Hepatocyte (in vitro differentiated cells): Measurements from ENCODE around the gene SETD5. TPM values are rescaled to one million over a fixed set of nuclear protein-coding genes. Genes with fewer than 3 reads are reported as not detected.
A peak's percentile ranks its signal among the peaks of the same experiment; 100 is the strongest.

ENCODE experiments used
- DNase-seq: peaks from one replicate; pipeline ENCODE4 v3.0.0-alpha.2; 2016; ENCODE audit warnings: low spot score
- H2AFZ ChIP-seq: fragments of 200-600 bp; sonication (generic); 2 replicates; pipeline ENCODE4 v1.6.0; 2016; ENCODE audit warnings: antibody characterized with exemption, mild to moderate bottlenecking
- H3K27ac ChIP-seq: fragments of 200-600 bp; sonication (generic); 2 replicates; pipeline ENCODE4 v1.5.1; 2016; ENCODE audit warnings: mild to moderate bottlenecking
- H3K27me3 ChIP-seq: fragments of 200-600 bp; sonication (generic); 2 replicates; pipeline ENCODE4 v1.6.1; 2016
- H3K36me3 ChIP-seq: fragments of 200-600 bp; sonication (generic); replicated peaks from 2 replicates; pipeline ENCODE4 v1.5.1; 2016; ENCODE audit warnings: low read depth; ENCODE audit not compliant: insufficient read depth
- H3K4me1 ChIP-seq: fragments of 200-600 bp; sonication (generic); 2 replicates; pipeline ENCODE4 v1.5.1; 2016; ENCODE audit warnings: mild to moderate bottlenecking, moderate library complexity; ENCODE audit not compliant: insufficient read depth
- H3K4me2 ChIP-seq: fragments of 200-600 bp; sonication (generic); 2 replicates; pipeline ENCODE4 v1.6.0; 2016
- H3K4me3 ChIP-seq: fragments of 200-600 bp; sonication (generic); 2 replicates; pipeline ENCODE4 v1.5.1; 2016; ENCODE audit warnings: mild to moderate bottlenecking
- H3K79me2 ChIP-seq: fragments of 200-600 bp; sonication (generic); 2 replicates; pipeline ENCODE4 v1.6.0; 2017; ENCODE audit warnings: mild to moderate bottlenecking
- H3K9me2 ChIP-seq: fragments of 200-600 bp; sonication (generic); replicated peaks from 2 replicates; pipeline ENCODE4 v1.6.0; 2017; ENCODE audit warnings: mild to moderate bottlenecking; ENCODE audit not compliant: insufficient read depth
- H3K9me3 ChIP-seq: fragments of 200-600 bp; sonication (generic); 2 replicates; pipeline ENCODE4 v1.5.1; 2016; ENCODE audit warnings: low read depth, mild to moderate bottlenecking
- H4K20me1 ChIP-seq: fragments of 200-600 bp; sonication (generic); 2 replicates; pipeline ENCODE4 v1.6.0; 2016; ENCODE audit warnings: mild to moderate bottlenecking; ENCODE audit not compliant: insufficient read depth, poor library complexity, severe bottlenecking
- EZH2 ChIP-seq: fragments of 200-600 bp; sonication (generic); IDR thresholded peaks from 2 replicates; pipeline ENCODE4 v1.6.1; 2016; ENCODE audit warnings: antibody characterized with exemption, mild to moderate bottlenecking, borderline replicate concordance
- EZH2phosphoT487 ChIP-seq: fragments of 200-600 bp; sonication (generic); IDR thresholded peaks from one replicate; pipeline ENCODE4 v1.6.1; 2018; ENCODE audit warnings: antibody characterized with exemption, mild to moderate bottlenecking, low read depth, moderate library complexity; ENCODE audit not compliant: unreplicated experiment, severe bottlenecking
- WGBS: methylation state at CpG from one replicate; pipeline ENCODE4 v1.1.6; 2016; ENCODE audit warnings: low lambda C conversion rate; ENCODE audit errors: missing lambda C conversion rate; 5-methylcytosine and 5-hydroxymethylcytosine counted together
- polyA plus RNA-seq: library from polyadenylated mRNA; unstranded; fragments of >200 nt; fragmentation: Nextera tagmentation; extraction: Ambion mirVana; gene quantifications from 2 replicates; pipeline ENCODE4 v1.2.1, GENCODE V29; 2016
- total RNA-seq: library from RNA; depleted of rRNA; stranded (reverse); fragments of >200 nt; gene quantifications from 2 replicates; pipeline ENCODE4 v1.2.3, GENCODE V29; 2014
- TF ChIP-seq, protein P1 (sequence below): fragments of 200-600 bp; sonication (generic); IDR thresholded peaks from 2 replicates; pipeline ENCODE4 v1.5.1; 2016; ENCODE audit warnings: antibody characterized with exemption, mild to moderate bottlenecking; ENCODE audit not compliant: poor library complexity

SETD5 gene
- total and polyA plus RNA-seq, 2 experiments from 2014 or later, result 75.2 to 110 TPM

DNA sequence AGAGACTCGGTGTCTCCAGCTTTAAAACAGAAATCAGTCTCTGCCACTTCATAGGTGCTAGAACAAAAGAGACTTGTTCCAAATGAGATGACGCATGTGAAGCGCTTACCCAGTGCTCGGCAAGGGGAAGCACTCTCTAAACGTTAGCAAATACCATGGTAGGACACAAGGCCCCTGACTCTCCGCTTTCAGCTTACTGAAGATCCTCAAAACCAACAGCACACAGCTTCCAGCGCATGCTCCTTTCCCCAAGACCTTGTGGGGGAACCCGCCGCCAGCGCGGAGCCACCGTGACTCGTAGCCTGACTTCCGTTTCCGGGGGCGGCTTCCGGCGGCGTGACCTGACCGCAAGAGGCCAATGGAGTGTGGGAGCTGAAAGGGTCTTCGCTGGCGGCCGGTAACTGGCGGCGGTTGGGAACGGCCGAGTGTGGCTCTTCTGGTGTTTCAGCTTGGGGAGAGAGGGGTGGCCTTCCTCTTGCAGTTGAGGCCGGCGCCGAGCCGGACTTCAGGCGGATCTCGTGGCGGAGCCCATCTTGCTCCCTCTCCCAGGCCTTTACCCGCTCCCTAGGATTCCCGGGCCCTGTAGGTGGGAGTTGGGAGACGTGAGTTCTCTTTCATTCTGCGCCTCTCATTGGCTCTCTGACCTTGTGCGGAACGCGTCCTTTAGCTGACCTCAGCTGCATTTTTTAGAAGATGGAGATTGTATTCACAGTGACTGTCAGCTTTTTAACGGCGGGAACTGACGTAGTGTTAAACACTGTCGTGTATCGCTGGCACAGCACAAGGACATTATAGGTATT is 34.5 kb upstream of the SETD5 start, which contains the start of gene THUMPD3:
Gene THUMPD3 (plus strand): TSS at position 324 of the 800 bp plus-strand sequence. CDS start 2,015 bp downstream, outside the sequence.
- Histone ChIP-seq H3K36me3 (no peaks in the 10 kb centered on the region), H3K27ac (peak within 1 kb of the TSS; percentile 97), H4K20me1 (no peaks in the 10 kb centered on the region), H2AFZ (peak within 1 kb of the TSS; percentile 69), H3K4me1 (peaks cover 12% of the 10 kb centered on the region), H3K27me3 (no peaks in the 10 kb centered on the region), H3K79me2 (peaks cover 9% of the 10 kb centered on the region), H3K9me2 (no peaks in the 10 kb centered on the region), H3K9me3 (no peaks in the 10 kb centered on the region), H3K4me3 (peak within 1 kb of the TSS; percentile 46), H3K4me2 (peak within 1 kb of the TSS; percentile 79)
- no peak for TF ChIP-seq EZH2phosphoT487
- TF ChIP-seq, protein P1, sequence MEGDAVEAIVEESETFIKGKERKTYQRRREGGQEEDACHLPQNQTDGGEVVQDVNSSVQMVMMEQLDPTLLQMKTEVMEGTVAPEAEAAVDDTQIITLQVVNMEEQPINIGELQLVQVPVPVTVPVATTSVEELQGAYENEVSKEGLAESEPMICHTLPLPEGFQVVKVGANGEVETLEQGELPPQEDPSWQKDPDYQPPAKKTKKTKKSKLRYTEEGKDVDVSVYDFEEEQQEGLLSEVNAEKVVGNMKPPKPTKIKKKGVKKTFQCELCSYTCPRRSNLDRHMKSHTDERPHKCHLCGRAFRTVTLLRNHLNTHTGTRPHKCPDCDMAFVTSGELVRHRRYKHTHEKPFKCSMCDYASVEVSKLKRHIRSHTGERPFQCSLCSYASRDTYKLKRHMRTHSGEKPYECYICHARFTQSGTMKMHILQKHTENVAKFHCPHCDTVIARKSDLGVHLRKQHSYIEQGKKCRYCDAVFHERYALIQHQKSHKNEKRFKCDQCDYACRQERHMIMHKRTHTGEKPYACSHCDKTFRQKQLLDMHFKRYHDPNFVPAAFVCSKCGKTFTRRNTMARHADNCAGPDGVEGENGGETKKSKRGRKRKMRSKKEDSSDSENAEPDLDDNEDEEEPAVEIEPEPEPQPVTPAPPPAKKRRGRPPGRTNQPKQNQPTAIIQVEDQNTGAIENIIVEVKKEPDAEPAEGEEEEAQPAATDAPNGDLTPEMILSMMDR, result no peak
- no peak for TF ChIP-seq EZH2
- WGBS, result 34% methylated on average over 46 of the region's 46 CpGs
- DNase-seq, result peak; percentile 91

DNA sequence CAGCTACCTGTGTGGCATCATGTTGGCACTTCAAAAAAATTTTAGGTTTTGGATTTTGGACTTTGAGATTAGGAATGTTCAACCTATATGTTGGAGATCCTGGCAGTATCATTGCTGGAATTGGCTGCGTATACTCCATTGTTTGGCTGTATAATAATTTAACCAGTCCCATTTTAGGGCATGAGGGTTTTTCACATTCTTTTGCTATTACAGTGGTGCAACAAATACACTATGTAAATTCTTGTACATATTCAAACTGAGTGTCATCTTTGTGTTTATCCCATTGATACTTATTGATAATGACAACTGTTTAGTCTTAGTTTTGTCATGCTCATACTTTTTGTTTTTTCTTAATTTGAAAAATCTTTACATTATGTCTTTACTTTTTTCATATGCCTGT is 27.9 kb upstream of the SETD5 start:
- Histone ChIP-seq H3K4me1 (peaks cover 2% of the 10 kb centered on the region), H3K9me2 (no peaks in the 10 kb centered on the region), H2AFZ (no peak overlapping the region), H3K9me3 (no peaks in the 10 kb centered on the region), H3K27me3 (no peaks in the 10 kb centered on the region), H3K4me3 (no peak overlapping the region), H3K36me3 (no peaks in the 10 kb centered on the region), H3K79me2 (peaks cover 1% of the 10 kb centered on the region), H3K4me2 (no peak overlapping the region), H3K27ac (no peak overlapping the region), H4K20me1 (no peaks in the 10 kb centered on the region)
- no peak for TF ChIP-seq EZH2phosphoT487
- TF ChIP-seq, protein P1, result no peak
- no peak for TF ChIP-seq EZH2
- 94% methylated on average over 1 of the region's 1 CpG for WGBS
- no peak for DNase-seq

DNA sequence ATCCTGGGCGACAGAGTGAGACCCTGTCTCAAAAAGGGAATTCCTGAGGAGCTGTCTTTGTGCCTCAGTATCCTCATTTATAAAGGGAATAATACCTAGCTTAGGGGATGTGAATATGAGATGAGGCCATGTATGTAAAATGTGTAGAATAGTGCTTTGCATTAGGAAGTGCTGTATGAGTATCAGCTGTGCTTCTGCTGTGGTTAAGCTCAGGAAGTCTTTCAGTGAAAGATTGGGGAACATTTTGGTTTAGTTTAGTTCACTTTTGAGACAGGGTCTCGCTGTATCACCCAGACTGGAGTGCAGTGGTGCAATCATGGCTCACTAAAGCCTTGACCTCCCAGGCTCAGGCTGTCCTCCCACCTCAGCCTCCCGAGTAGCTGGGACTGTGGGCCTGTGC is 23.9 kb upstream of the SETD5 start:
- Histone ChIP-seq H2AFZ (no peak overlapping the region), H3K27ac (no peak overlapping the region), H3K4me1 (no peaks in the 10 kb centered on the region), H3K4me2 (no peak overlapping the region), H3K79me2 (no peaks in the 10 kb centered on the region), H3K36me3 (no peaks in the 10 kb centered on the region), H4K20me1 (no peaks in the 10 kb centered on the region), H3K9me3 (no peaks in the 10 kb centered on the region), H3K27me3 (no peaks in the 10 kb centered on the region), H3K4me3 (no peak overlapping the region), H3K9me2 (no peaks in the 10 kb centered on the region)
- 98% methylated on average over 3 of the region's 3 CpGs for WGBS
- no peak for DNase-seq
- TF ChIP-seq EZH2, result no peak
- TF ChIP-seq, protein P1, result no peak
